NCI-H2081 (cell line): ENCODE measurements around the gene APOBEC3B.
"Not testable (repeated sequence)": the region's sequence is repeated elsewhere in the genome, so short reads cannot be mapped to it uniquely, and the experiment has no call there.

Source experiments
- DNase-seq, 2 experiments: peaks; one replicate each; lab custom pipeline; 2025; lab: John Stamatoyannopoulos, UW

The APOBEC3B gene

GRCh38 chr22:38981992-38982927 is at the start of gene APOBEC3B:
Gene APOBEC3B, plus strand, starts transcription at chr22:38982347. Its CDS starts 107 bp downstream, at chr22:38982454.
- no peak for DNase-seq

- peak; percentile 91 to 94 for DNase-seq
Observed at GRCh38 chr22:38935023-38935422, 47.1 kb upstream of the APOBEC3B start.

GRCh38 chr22:38935616-38936015 is 46.5 kb upstream of the APOBEC3B start:
- DNase-seq = no peak

GRCh38 chr22:38936562-38936961 is 45.6 kb upstream of the APOBEC3B start:
- DNase-seq = no peak

GRCh38 chr22:38937036-38937435 is 45.1 kb upstream of the APOBEC3B start:
- no peak for DNase-seq

GRCh38 chr22:38937541-38937940 is 44.6 kb upstream of the APOBEC3B start:
- no peak for DNase-seq

GRCh38 chr22:38938221-38938620 is 43.9 kb upstream of the APOBEC3B start:
- no peak for DNase-seq

GRCh38 chr22:38938925-38939324 is 43.2 kb upstream of the APOBEC3B start:
- no peak for DNase-seq

GRCh38 chr22:38940811-38941384 is 41.2 kb upstream of the APOBEC3B start:
- no peak for DNase-seq

- no peak for DNase-seq
Observed at GRCh38 chr22:38941488-38941987, 40.6 kb upstream of the APOBEC3B start.

- no peak for DNase-seq
Observed at GRCh38 chr22:38942702-38943101, 39.4 kb upstream of the APOBEC3B start.

GRCh38 chr22:38943201-38943600 is 38.9 kb upstream of the APOBEC3B start:
- DNase-seq = no peak

- DNase-seq = no peak
Observed at GRCh38 chr22:38943882-38944281, 38.3 kb upstream of the APOBEC3B start.

- DNase-seq = no peak
Observed at GRCh38 chr22:38944653-38945052, 37.5 kb upstream of the APOBEC3B start.

- not testable (repeated sequence) for DNase-seq
Observed at GRCh38 chr22:38945706-38946338, 36.3 kb upstream of the APOBEC3B start.

- no peak for DNase-seq
Observed at GRCh38 chr22:38946771-38947170, 35.4 kb upstream of the APOBEC3B start.

GRCh38 chr22:38947321-38948140 is 34.6 kb upstream of the APOBEC3B start:
- no peak for DNase-seq

GRCh38 chr22:38948181-38948940 is 33.8 kb upstream of the APOBEC3B start:
- no peak for DNase-seq

GRCh38 chr22:38949889-38950405 is 32.2 kb upstream of the APOBEC3B start:
- DNase-seq = no peak

GRCh38 chr22:38950527-38951295 is 31.4 kb upstream of the APOBEC3B start:
- no peak for DNase-seq
